VCaP (cell line): ENCODE results near the gene ODAD3.

ENCODE experiments used
- H3K27ac ChIP-seq: fragments of 450-650 bp; 2 replicates; pipeline ENCODE4 v1.5.1; 2017
- TF ChIP-seq, protein P1 (sequence below): fragments of 450-650 bp; conservative IDR thresholded peaks from 2 replicates; pipeline ENCODE4 v1.5.1; 2017; ENCODE audit warnings: mild to moderate bottlenecking, moderate library complexity

Gene ODAD3

DNA sequence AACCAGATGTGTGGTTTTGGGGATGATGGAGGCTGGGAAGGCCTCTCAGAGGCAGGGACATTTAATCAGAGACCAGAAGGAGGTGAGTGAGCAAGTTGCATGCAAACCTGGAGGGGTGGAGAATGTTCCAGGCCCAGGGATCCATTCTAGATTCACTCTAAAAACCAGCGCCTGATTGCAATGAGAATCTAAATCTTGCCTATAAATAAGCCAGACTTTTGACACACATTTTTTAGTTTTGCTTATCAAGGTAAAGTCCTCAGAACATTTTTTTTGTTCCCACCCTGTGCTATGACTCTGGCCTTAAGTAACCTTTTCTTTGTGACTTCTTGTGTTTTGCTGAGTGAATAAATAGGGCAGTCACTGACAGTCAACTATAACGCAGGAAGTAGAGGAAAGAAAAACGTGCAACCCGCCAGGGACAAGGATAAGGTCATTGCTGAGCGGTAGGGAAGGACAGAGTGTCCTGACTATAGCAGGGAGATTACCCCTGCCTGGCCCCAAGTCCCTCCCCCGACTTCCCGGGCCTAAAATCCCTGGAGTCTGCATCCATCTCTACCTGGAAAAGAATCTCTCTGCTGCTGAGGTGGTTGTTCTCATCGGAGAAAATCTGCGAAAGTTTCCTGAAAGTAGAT, 30.2 kb downstream of the ODAD3 start:
- no peak overlapping the region for H3K27ac ChIP-seq
- TF ChIP-seq, protein P1, sequence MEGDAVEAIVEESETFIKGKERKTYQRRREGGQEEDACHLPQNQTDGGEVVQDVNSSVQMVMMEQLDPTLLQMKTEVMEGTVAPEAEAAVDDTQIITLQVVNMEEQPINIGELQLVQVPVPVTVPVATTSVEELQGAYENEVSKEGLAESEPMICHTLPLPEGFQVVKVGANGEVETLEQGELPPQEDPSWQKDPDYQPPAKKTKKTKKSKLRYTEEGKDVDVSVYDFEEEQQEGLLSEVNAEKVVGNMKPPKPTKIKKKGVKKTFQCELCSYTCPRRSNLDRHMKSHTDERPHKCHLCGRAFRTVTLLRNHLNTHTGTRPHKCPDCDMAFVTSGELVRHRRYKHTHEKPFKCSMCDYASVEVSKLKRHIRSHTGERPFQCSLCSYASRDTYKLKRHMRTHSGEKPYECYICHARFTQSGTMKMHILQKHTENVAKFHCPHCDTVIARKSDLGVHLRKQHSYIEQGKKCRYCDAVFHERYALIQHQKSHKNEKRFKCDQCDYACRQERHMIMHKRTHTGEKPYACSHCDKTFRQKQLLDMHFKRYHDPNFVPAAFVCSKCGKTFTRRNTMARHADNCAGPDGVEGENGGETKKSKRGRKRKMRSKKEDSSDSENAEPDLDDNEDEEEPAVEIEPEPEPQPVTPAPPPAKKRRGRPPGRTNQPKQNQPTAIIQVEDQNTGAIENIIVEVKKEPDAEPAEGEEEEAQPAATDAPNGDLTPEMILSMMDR, result no peak

DNA sequence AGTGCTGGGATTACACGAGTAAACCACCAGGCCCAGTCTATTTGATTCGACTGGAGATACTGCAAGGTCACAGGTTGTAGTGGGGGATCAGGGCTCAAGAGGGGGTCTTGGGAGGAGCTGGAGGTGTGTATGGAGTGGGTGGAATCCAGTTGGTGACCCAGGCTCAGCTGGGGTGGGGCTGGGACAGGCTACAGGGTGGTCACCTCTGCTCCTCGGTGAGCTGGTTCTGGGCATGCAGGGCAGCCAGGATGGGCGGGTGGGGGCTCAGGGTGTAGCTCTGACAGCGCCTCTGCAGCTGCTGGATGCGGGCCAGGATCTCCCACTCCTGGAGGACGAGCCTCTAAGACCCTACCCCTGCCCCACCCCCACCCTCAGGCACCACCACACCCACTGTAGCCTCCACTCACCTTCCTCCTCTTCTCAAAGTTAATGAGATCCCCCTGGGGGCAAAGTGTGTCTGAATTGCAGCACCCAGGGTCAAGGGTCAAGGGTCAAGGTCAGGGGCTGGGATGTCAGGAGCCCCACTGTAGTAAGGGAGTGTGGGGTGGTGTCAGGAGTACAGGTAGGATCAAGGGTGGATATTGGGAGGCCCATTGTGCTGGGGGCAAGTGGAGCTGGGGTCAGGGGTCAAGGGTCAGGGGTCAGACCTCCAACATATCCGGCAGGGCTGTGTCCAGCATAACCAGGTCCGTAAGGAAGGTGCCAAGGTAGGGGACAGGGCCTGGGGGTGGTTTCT, 32.9 kb downstream of the ODAD3 start:
- TF ChIP-seq, protein P1, result no peak

DNA sequence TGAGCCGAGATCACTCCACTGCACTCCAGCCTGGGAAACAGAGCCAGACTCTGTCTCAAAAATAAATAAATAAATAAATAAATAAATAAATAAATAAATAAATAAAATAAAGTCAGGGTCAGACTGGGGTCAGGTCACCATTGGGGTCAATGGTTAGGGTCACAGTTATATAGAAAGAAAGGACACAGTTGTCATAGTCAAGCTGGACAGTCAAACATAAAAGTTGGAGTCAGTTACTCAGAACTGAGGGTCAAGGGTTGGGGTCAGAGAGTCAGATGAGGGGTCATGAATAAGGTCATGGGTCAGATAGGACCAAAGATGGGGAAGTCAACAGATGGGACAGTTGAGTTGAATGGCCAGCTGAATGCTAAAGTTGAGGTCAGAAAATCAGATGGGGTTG, 34.1 kb downstream of the ODAD3 start:
- H3K27ac ChIP-seq, result no peak overlapping the region
- TF ChIP-seq, protein P1, result no peak

More for the DNA sequence above, 32.9 kb downstream of the ODAD3 start:
- no peak overlapping the region for H3K27ac ChIP-seq

DNA sequence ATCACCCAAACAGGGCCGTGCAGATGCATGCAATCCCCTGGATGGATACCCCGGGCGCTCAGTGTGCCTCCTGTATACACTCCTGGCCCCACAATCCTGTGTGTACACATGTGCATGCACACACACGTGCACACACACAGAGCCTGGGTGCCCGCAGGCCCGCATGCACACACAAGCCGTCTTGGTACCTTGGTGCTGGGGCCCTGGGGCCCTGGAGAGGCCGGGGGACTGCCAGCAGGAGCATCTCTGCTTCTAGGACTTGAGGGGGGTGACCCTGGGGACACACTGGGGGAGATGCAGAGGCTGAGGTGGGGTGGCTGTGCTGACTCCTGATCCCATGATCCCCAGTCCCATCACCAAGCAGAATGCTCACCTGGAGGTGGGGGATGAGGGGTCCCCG, 35.3 kb downstream of the ODAD3 start:
- TF ChIP-seq, protein P1, result no peak

DNA sequence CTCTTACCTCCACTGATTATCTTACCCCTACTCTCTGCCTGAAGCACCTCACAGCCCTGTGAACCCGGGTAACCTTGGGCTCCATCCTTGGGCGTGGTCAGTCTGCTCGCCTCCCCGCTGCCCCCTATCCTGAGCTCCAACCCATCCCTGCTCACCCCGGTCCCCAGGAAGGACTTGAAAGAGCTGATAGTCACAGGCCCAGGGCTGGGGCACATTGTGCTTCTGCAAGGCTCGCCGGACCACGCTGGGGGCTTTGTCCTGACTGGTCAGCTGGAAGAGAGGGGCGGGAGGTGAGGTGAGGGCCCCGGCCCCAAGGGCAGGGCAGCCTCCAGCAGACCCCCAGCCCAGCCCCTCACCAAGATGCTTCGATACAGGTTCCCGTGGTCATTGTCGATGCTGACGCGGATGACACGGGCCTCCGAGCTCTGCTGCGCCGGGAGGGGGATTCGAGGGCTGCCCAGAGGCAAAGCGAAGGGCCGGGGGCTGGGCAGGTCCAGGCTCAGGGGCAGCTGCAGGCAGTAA, 37.8 kb downstream of the ODAD3 start:
- H3K27ac ChIP-seq, result no peak overlapping the region
- TF ChIP-seq, protein P1, result no peak

More for the DNA sequence above, 35.3 kb downstream of the ODAD3 start:
- no peak overlapping the region for H3K27ac ChIP-seq

DNA sequence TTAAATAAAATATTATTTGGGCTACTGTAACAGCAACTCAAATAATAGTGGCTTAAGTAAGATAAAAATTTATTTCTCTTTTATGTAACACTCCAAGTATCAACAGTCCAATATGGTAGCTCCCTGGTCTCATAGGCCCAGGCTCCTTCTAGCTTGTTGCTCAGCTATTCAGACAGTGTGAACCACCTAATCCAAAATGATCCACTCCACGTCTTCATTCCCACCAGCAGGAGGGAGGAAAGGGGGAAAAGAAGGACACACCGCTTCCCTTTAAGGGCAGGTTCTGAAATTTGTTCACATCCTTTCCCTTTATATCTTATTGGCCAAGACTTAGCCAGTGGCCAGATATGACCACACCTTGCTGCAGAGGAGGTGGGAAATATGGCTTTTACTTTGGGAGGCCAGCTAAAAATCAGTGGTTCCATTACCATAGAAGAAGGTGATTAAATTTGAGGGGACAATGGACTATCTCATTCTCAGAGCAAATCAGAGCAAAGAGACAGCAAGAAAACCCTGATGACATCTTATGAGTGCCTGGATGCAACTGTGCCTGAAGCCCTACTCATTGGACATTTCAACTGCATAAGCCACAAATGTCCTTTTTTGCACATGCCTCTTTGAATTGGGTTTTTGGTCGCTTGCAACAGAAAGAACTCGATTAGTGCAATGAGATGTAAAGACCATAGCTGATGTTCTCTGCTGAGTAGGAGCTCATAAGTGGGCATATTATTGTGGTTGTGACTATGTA, 43.8 kb downstream of the ODAD3 start:
- no peak overlapping the region for H3K27ac ChIP-seq
- TF ChIP-seq, protein P1, result no peak

DNA sequence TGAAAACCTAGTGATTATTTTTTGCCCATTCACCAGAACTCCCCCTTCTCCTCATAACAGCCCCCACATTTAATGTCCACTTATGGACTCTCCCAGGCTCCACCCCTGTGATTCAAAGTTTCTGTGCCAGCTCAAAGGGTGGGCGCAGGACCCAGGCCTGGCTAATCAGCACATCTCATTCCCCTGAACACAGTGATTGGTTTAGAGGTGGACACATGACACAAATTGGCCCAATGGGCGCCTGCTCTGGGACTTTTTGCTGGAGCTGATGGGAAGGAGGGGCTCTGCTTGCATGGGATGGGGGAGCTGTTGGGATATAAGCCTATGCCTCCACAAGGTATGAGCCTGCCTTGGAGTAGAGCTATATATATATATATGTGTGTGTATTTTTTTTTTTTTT, 44.6 kb downstream of the ODAD3 start:
- TF ChIP-seq, protein P1, result no peak
- H3K27ac ChIP-seq, result no peak overlapping the region
